Uterus (tissue), 4 donors: ENCODE data around the gene CCDC158. TPM values are rescaled to one million over a fixed set of nuclear protein-coding genes. Genes with fewer than 3 reads are reported as not detected.

Experiments used
- DNase-seq, 2 donors: peaks; one replicate each; pipeline ENCODE4 v3.0.0-alpha.2; 2019 to 2020
- H3K27ac ChIP-seq, 2 donors: fragments of 200-600 bp; sonication (generic); 1 replicate in 1 of 2; 2 replicates in 1 of 2; pipeline ENCODE4 v1.5.1; 2016 to 2018
- H3K27me3 ChIP-seq, 2 donors: fragments of 200-600 bp; sonication (generic); one replicate each; pipeline ENCODE4 v1.5.1; 2018 to 2019; ENCODE audit warnings: control low read depth in 1 of 2
- H3K36me3 ChIP-seq, 2 donors: fragments of 200-600 bp; sonication (generic); one replicate each; pipeline ENCODE4 v1.5.1; 2019; ENCODE audit warnings: control low read depth in 1 of 2
- H3K4me1 ChIP-seq, 2 donors: fragments of 200-600 bp; sonication (generic); one replicate each; pipeline ENCODE4 v1.5.1; 2018 to 2019; ENCODE audit warnings: control low read depth in 1 of 2
- H3K4me3 ChIP-seq, 2 donors: fragments of 200-600 bp; sonication (generic); 1 replicate in 1 of 2; 2 replicates in 1 of 2; pipeline ENCODE4 v1.5.1; 2018 to 2019; ENCODE audit warnings: mild to moderate bottlenecking in 1 of 2
- H3K9me3 ChIP-seq, 2 donors: fragments of 200-600 bp; sonication (generic); one replicate each; pipeline ENCODE4 v1.5.1; 2019; ENCODE audit warnings: control low read depth in 1 of 2
- POLR2A ChIP-seq, 2 donors: fragments of 450-650 bp; IDR thresholded peaks; one replicate each; pipeline ENCODE4 v1.6.1; 2016; ENCODE audit warnings: antibody characterized with exemption in 2 of 2, mild to moderate bottlenecking in 1 of 2, moderate library complexity in 1 of 2
- intact Hi-C: fragments of 100-400 bp; cut with DNase I; formaldehyde crosslinking; loops from one replicate; pipeline ENCODE4 v1.15.1; 2023; ENCODE audit warnings: low total_unique reads
- total RNA-seq, 4 donors: library from RNA; depleted of rRNA in 3 of 4; stranded (reverse); fragments of >200 nt in 3 of 4; gene quantifications; one replicate each; pipeline versions ENCODE4 v1.1.0 to v1.2.4, GENCODE V29; 2014 to 2023
- TF ChIP-seq, protein P1 (sequence below), 4 experiments: fragments of 200-600 bp in 2 of 4; fragments of 450-650 bp in 2 of 4; sonication (generic) in 2 of 4; IDR thresholded peaks; one replicate each; pipeline ENCODE4 v1.5.1; 2016 to 2019; ENCODE audit warnings: antibody characterized with exemption in 4 of 4, mild to moderate bottlenecking in 2 of 4, moderate library complexity in 1 of 4
- donor health status: DM: yes; HTN: yes; CAD: no.

CCDC158 gene
- total RNA-seq, 4 donors from 2014 or later: under 0.01 to 2.2 (median 0.34) TPM; not detected in 1

GRCh38 chr4:76313547-76313946 is 107.4 kb downstream of the CCDC158 start:
- Histone ChIP-seq H3K4me3 (no peak overlapping the region), H3K36me3 (no peaks in the 10 kb centered on the region), H3K9me3 (no peaks in the 10 kb centered on the region), H3K27me3 (no peaks in the 10 kb centered on the region), H3K27ac (no peak overlapping the region), H3K4me1 (no peaks in the 10 kb centered on the region)
- TF ChIP-seq POLR2A (IDR thresholded peaks at IDR 0.05): no peak
- TF ChIP-seq, protein P1, sequence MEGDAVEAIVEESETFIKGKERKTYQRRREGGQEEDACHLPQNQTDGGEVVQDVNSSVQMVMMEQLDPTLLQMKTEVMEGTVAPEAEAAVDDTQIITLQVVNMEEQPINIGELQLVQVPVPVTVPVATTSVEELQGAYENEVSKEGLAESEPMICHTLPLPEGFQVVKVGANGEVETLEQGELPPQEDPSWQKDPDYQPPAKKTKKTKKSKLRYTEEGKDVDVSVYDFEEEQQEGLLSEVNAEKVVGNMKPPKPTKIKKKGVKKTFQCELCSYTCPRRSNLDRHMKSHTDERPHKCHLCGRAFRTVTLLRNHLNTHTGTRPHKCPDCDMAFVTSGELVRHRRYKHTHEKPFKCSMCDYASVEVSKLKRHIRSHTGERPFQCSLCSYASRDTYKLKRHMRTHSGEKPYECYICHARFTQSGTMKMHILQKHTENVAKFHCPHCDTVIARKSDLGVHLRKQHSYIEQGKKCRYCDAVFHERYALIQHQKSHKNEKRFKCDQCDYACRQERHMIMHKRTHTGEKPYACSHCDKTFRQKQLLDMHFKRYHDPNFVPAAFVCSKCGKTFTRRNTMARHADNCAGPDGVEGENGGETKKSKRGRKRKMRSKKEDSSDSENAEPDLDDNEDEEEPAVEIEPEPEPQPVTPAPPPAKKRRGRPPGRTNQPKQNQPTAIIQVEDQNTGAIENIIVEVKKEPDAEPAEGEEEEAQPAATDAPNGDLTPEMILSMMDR (IDR thresholded peaks at IDR 0.05): no peak
- DNase-seq: no peak
- intact Hi-C loops: no loop called here

DNA sequence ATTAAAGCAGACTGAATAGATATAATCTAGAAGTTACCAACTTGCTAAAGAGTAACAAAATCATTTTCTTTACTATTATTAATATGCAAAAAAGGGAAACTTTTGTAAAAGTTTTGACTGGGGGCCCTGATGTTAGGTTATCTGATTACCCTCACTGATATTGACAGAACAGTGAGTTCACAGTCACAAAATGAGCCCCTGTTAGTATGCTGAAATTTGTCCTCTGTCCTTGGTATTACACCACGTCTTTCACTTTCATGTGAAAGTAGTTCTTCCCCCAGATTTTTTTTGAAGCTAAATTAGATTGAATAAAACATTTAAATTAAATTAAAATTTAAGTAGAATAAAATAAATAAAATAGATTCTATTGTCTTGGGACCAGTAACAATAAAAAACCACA is 108.5 kb downstream of the CCDC158 start:
- intact Hi-C loops: no loop called here
- Histone ChIP-seq H3K9me3 (no peaks in the 10 kb centered on the region), H3K4me3 (no peak overlapping the region), H3K36me3 (no peaks in the 10 kb centered on the region), H3K27me3 (no peaks in the 10 kb centered on the region), H3K4me1 (no peaks in the 10 kb centered on the region), H3K27ac (no peak overlapping the region)
- DNase-seq: no peak
- no peak for TF ChIP-seq POLR2A (IDR thresholded peaks at IDR 0.05)
- TF ChIP-seq, protein P1 (IDR thresholded peaks at IDR 0.05): no peak

- DNase-seq: no peak
- TF ChIP-seq, protein P1 (IDR thresholded peaks at IDR 0.05): no peak
- no peak for TF ChIP-seq POLR2A (IDR thresholded peaks at IDR 0.05)
- Histone ChIP-seq H3K9me3 (no peaks in the 10 kb centered on the region), H3K36me3 (no peaks in the 10 kb centered on the region), H3K27me3 (no peaks in the 10 kb centered on the region), H3K4me1 (no peaks in the 10 kb centered on the region), H3K27ac (no peak overlapping the region), H3K4me3 (no peak overlapping the region)
- intact Hi-C loops: no loop called here
Observed at GRCh38 chr4:76311896-76312331, 109.0 kb downstream of the CCDC158 start.

GRCh38 chr4:76310683-76311082 is 110.3 kb downstream of the CCDC158 start:
- TF ChIP-seq POLR2A (IDR thresholded peaks at IDR 0.05): no peak
- TF ChIP-seq, protein P1 (IDR thresholded peaks at IDR 0.05): no peak
- intact Hi-C loops: no loop called here

GRCh38 chr4:76309939-76310550 is 110.9 kb downstream of the CCDC158 start:
- Histone ChIP-seq H3K27ac (no peak overlapping the region), H3K4me1 (no peaks in the 10 kb centered on the region), H3K9me3 (no peaks in the 10 kb centered on the region), H3K27me3 (no peaks in the 10 kb centered on the region), H3K36me3 (no peaks in the 10 kb centered on the region), H3K4me3 (no peak overlapping the region)
- intact Hi-C loops: no loop called here
- TF ChIP-seq POLR2A (IDR thresholded peaks at IDR 0.05): no peak
- TF ChIP-seq, protein P1 (IDR thresholded peaks at IDR 0.05): no peak
- DNase-seq: no peak

More at GRCh38 chr4:76310683-76311082, 110.3 kb downstream of the CCDC158 start:
- Histone ChIP-seq H3K9me3 (no peaks in the 10 kb centered on the region), H3K27ac (no peak overlapping the region), H3K4me3 (no peak overlapping the region), H3K27me3 (no peaks in the 10 kb centered on the region), H3K36me3 (no peaks in the 10 kb centered on the region), H3K4me1 (no peaks in the 10 kb centered on the region)
- no peak for DNase-seq
